HL-60 (cell line): ENCODE measurements around the gene KRTAP10-2.

Experiments
- CTCF ChIP-seq: IDR thresholded peaks from one replicate; pipeline ENCODE4 v1.5.1; 2011; ENCODE audit warnings: low read length, control low read depth, inconsistent platforms; ENCODE audit not compliant: insufficient read depth
- GABPA ChIP-seq: IDR thresholded peaks from 2 replicates; pipeline ENCODE4 v1.6.1; 2012; ENCODE audit warnings: low read depth
- POLR2AphosphoS5 ChIP-seq: IDR thresholded peaks from 2 replicates; pipeline ENCODE4 v1.6.1; 2012; ENCODE audit warnings: low read depth
- REST ChIP-seq: IDR thresholded peaks from 2 replicates; pipeline ENCODE4 v1.6.1; 2012; ENCODE audit warnings: low read depth; ENCODE audit not compliant: insufficient replicate concordance

GRCh38 chr21:44525391-44526095, 25.8 kb downstream of the KRTAP10-2 start:
- TF ChIP-seq CTCF, result no peak
- TF ChIP-seq POLR2AphosphoS5, result no peak
- no peak for TF ChIP-seq REST
- no peak for TF ChIP-seq GABPA
